Activated CD4-positive, alpha-beta T cell treated with anti-CD3 and anti-CD28 coated beads, Interleukin-2, amount 50 U/mL, for 16 hours (primary cell): Measurements from ENCODE around the gene SKAP1.
"Not testable (repeated sequence)": the region's sequence is repeated elsewhere in the genome, so short reads cannot be mapped to it uniquely, and the experiment has no call there.

ENCODE experiments used
- DNase-seq: peaks from one replicate; pipeline ENCODE4 v3.0.0-alpha.2; 2020

Gene SKAP1

GRCh38 chr17:48363161-48363560 lies 66.9 kb downstream of the SKAP1 start:
- no peak for DNase-seq

- not testable (repeated sequence) for DNase-seq
These were observed 69.0 kb downstream of the SKAP1 start for GRCh38 chr17:48360861-48361633.

DNA sequence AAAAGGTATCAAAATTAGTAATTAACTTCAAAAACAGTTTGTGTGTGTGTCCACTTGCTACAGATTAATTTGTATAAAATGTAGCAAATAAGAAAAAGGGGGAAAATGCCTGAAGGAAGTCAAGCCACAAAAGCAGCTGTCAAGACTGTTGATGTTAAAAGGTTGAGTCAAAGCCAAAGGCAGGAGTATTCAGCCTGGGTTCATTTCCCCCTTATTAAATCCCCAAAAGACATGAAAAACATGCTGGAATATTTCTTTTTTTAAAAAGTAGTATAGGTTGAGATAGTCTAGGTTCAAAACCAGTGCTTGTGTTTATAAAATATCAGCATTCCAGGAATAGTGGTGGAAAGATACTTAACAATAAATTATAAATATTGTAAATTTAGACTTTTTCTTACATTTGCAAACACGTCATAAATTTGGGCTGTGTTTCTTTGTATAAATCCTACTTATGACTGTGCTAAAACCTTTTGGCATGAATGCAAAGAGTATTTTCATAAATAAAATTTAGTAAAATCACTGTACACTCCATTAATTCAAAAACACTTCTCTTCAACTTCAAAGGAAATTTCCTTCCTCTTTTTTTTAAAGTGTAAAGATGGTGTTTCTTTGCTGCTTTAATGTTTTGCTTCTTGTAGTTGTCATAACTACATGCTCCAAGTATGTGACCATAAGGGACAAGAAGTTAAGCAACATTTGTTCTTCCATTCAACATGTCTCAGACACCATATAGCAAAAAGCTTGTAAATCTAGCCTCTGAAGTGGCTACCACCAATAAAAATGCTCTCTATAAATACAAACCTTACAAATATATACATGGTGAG lies 72.0 kb downstream of the SKAP1 start:
- DNase-seq, result no peak

- DNase-seq, result no peak
These were observed 73.1 kb downstream of the SKAP1 start for GRCh38 chr17:48356866-48357265.

GRCh38 chr17:48352630-48353029 lies 77.4 kb downstream of the SKAP1 start:
- peak; percentile 23 for DNase-seq

DNA sequence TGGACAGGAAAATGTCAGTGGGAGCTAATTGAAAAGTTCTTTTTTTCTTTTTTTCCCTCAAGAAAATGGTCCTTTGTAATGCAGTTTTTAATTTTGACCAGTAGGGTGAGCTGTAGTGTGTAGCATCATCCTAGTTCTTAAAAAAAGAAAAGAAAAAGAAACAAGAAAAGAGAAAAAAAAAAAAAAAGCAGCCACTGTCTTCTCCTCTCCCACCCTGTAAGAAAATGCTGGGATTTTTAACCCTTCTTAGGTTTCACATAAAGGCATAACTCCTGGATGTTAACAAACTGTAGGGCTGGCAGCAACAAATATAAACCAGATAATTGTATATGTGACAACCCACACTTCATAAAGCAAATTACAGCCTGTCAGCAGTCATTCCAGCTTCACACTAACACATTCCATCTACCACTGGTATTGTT lies 78.1 kb downstream of the SKAP1 start:
- DNase-seq, result peak; percentile 24

DNA sequence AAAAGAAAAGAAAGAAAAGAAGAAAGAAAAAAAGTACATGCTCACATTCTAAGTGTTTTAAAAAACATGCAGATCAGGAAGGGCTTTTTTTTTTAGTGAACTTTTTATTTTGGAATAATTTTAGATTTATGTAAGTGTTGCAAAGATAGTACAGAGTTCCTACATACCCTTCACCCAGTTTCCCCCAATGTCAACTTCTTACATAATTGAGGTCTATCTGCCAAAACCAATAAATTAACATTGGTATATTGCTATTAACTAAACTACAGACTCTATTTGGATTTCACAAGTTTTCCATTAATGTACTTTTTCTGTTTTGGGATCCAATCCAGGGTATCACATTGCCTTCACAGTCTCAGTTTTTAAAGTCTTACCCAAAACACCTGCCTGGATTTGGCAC lies 81.7 kb downstream of the SKAP1 start:
- DNase-seq, result no peak

- DNase-seq, result no peak
These were observed 82.8 kb downstream of the SKAP1 start for GRCh38 chr17:48347177-48347576.

DNA sequence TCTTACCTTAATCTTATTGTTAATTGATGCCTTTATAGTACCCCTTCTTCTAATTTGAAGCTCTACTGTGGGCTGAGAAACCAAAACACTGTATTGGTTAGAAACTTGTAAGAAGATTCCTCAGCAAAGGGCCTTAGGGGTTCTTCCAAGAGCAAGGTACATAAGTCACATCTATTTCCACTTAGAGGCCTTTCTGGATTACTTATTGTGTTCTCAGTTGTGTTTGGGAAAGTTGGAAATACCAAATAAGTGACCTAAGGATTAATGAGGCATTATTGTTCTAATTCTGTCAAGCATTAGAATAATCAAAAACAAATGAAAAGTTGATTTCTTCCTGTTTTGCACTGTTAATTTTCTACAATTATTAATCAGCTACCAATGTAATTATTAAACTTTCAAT lies 85.8 kb downstream of the SKAP1 start:
- no peak for DNase-seq

- DNase-seq, result no peak
These were observed 89.1 kb downstream of the SKAP1 start for GRCh38 chr17:48340916-48341315.

- DNase-seq, result no peak
These were observed 91.3 kb downstream of the SKAP1 start for GRCh38 chr17:48338720-48339119.

- not testable (repeated sequence) for DNase-seq
These were observed 92.1 kb downstream of the SKAP1 start for GRCh38 chr17:48337903-48338302.

GRCh38 chr17:48336986-48337385 lies 93.0 kb downstream of the SKAP1 start:
- DNase-seq, result no peak

GRCh38 chr17:48335858-48336500 lies 94.0 kb downstream of the SKAP1 start:
- peak; percentile 64 for DNase-seq

DNA sequence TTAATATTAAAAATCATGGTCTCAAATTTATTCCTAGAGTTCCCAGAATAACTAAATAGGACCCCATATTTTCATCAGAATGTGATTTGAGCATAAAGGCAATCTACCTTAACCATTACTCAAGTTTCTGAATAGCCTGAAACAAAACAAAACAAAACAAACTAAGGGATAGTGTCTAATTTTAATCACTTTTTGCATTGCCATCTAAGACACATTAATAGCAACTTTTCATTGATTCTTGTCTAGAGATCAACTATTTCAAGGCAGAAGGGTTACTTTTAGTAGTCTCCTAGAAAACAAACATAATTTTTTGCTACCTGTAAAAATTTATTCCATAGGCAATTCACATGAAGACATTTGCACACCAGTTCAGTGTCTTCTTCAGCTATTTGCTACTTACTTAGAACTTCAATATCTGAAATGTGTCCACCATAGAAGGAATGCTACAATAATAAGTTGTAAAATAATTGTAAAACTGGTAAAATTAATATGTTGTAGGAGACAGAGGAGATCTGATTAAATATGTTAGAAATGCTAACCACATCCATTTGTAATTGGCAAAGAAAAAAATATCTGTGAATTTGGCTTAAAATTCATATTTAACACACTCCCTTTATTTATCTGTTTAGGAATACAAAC lies 94.7 kb downstream of the SKAP1 start:
- DNase-seq, result no peak

- peak; percentile 71 for DNase-seq
These were observed 96.9 kb downstream of the SKAP1 start for GRCh38 chr17:48333034-48333530.

DNA sequence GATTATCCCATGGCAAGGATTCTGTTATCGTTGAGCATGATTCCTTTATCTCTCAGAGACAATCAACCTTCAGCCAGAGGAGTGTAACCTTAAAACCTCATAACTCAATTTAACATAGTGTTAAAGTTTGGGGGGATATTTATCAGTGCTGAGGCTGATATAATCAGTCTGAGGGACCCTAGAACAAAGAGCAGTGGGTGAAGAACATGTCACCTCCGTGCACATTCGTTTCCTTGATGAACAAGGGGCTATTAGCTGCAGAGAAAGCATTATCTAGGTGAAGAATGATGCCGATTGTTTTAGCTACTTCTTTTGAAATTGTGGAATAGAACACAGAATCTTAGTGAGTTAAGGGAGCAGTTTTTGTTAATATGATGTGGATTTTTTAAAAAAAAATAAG lies 99.1 kb downstream of the SKAP1 start:
- no peak for DNase-seq

DNA sequence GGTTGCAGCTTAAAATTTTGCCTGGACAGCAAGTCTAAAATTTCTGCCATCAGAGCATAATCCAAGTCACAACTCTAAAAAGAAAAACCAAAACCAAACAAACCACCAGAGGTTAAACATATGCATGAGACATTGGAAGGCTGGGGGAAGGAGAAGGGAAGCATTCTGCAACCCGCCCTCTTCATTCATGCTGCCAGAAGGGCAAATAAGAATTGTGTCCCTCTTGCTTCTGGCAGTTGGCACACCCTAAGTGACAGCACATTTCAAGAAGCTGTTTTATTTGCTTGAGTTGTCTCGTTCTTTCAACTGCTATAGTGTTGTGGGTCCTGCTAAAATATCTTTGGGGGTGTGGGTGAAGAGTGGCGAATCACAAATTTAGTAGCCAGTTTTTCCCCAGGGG lies 99.6 kb downstream of the SKAP1 start:
- DNase-seq, result no peak

GRCh38 chr17:48328457-48328856 lies 101.6 kb downstream of the SKAP1 start:
- no peak for DNase-seq

GRCh38 chr17:48326310-48326709 lies 103.7 kb downstream of the SKAP1 start:
- DNase-seq, result no peak

- no peak for DNase-seq
These were observed 108.0 kb downstream of the SKAP1 start for GRCh38 chr17:48322060-48322459.

GRCh38 chr17:48317732-48318131 lies 112.3 kb downstream of the SKAP1 start:
- DNase-seq, result no peak

DNA sequence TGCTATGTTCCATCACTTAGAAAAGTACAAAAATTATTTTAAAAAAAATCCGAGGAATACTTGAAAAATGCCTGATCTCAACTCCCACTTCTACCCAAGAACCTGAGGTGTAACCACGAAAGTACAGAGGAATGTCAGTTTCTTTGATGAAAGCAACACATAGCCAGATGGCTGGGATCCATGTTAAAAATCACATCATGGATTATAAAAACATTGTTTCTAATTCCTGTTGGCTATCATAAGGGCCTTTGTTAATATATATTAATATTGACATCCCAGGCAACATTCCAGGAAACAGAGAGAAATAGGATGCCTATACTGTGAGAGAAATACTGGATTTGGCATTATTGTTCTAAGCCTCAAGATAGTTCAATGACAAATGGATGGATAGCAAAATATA lies 115.3 kb downstream of the SKAP1 start:
- no peak for DNase-seq
